Activated naive CD8-positive, alpha-beta T cell treated with anti-CD3 and anti-CD28 coated beads, Interleukin-2, amount 50 U/mL, for 24 hours (primary cell): ENCODE data around the gene PRR5.
"Not testable (repeated sequence)": the region's sequence is repeated elsewhere in the genome, so short reads cannot be mapped to it uniquely, and the experiment has no call there.

Source experiments
- ATAC-seq: fragments of 150-1000 bp; cut with Tn5 transposase; one replicate; pipeline ENCODE4 v1.10.0; 2021
- DNase-seq: peaks from one replicate; pipeline ENCODE4 v3.0.0; 2021
- H3K27ac Mint-ChIP-seq: one replicate; pipeline ENCODE4 v1.8.0; 2021; ENCODE audit warnings: mild to moderate bottlenecking, mixed read lengths
- H3K27me3 Mint-ChIP-seq: one replicate; pipeline ENCODE4 v1.8.0; 2021; ENCODE audit warnings: mixed read lengths
- H3K36me3 Mint-ChIP-seq: one replicate; pipeline ENCODE4 v1.8.0; 2021; ENCODE audit warnings: low read depth, mixed read lengths
- H3K4me1 Mint-ChIP-seq: one replicate; pipeline ENCODE4 v1.8.0; 2021; ENCODE audit warnings: mixed read lengths
- H3K4me3 Mint-ChIP-seq: one replicate; pipeline ENCODE4 v1.8.0; 2021; ENCODE audit warnings: mild to moderate bottlenecking, moderate library complexity, mixed read lengths
- H3K9me3 Mint-ChIP-seq: one replicate; pipeline ENCODE4 v1.8.0; 2021; ENCODE audit warnings: mixed read lengths

The PRR5 gene

GRCh38 chr22:44668190-44668885 is 33.7 kb upstream of the PRR5 start:
- Mint-ChIP-seq H3K4me1 (peaks cover 64% of the 10 kb centered on the region), H3K27me3 (no peaks in the 10 kb centered on the region), H3K36me3 (no peaks in the 10 kb centered on the region), H3K4me3 (peak overlapping the region; percentile 71), H3K27ac (peak overlapping the region; percentile 69), H3K9me3 (no peaks in the 10 kb centered on the region)
- DNase-seq (no peak), ATAC-seq (peak; percentile 12)

GRCh38 chr22:44668886-44669521 is 33.0 kb upstream of the PRR5 start:
- Mint-ChIP-seq H3K36me3 (no peaks in the 10 kb centered on the region), H3K9me3 (no peaks in the 10 kb centered on the region), H3K27me3 (no peaks in the 10 kb centered on the region), H3K27ac (no peak overlapping the region), H3K4me1 (peaks cover 57% of the 10 kb centered on the region), H3K4me3 (peak overlapping the region; percentile 57)
- ATAC-seq (no peak), DNase-seq (no peak)

GRCh38 chr22:44669561-44669976 is 32.4 kb upstream of the PRR5 start:
- Mint-ChIP-seq H3K9me3 (no peaks in the 10 kb centered on the region), H3K27ac (no peak overlapping the region), H3K36me3 (no peaks in the 10 kb centered on the region), H3K4me1 (peaks cover 52% of the 10 kb centered on the region), H3K4me3 (peak overlapping the region; percentile 57), H3K27me3 (no peaks in the 10 kb centered on the region)
- DNase-seq (no peak), ATAC-seq (peak; percentile 18)

- Mint-ChIP-seq H3K9me3 (no peaks in the 10 kb centered on the region), H3K4me3 (no peak overlapping the region), H3K36me3 (no peaks in the 10 kb centered on the region), H3K4me1 (peaks cover 46% of the 10 kb centered on the region), H3K27me3 (no peaks in the 10 kb centered on the region), H3K27ac (no peak overlapping the region)
- DNase-seq (no peak), ATAC-seq (no peak)
Measured at GRCh38 chr22:44670220-44670988, 31.6 kb upstream of the PRR5 start.

- peak; percentile 57 for ATAC-seq
- Mint-ChIP-seq H3K27ac (no peak overlapping the region), H3K4me1 (peaks cover 43% of the 10 kb centered on the region), H3K4me3 (no peak overlapping the region), H3K9me3 (no peaks in the 10 kb centered on the region), H3K36me3 (peaks cover 2% of the 10 kb centered on the region), H3K27me3 (no peaks in the 10 kb centered on the region)
- DNase-seq, result no peak
Measured at GRCh38 chr22:44671742-44672141, 30.3 kb upstream of the PRR5 start.

- ATAC-seq (no peak), DNase-seq (no peak)
- Mint-ChIP-seq H3K27ac (no peak overlapping the region), H3K4me3 (no peak overlapping the region), H3K9me3 (no peaks in the 10 kb centered on the region), H3K27me3 (no peaks in the 10 kb centered on the region), H3K36me3 (peaks cover 2% of the 10 kb centered on the region), H3K4me1 (peaks cover 45% of the 10 kb centered on the region)
Measured at GRCh38 chr22:44672632-44673031, 29.4 kb upstream of the PRR5 start.

GRCh38 chr22:44673406-44673805 is 28.6 kb upstream of the PRR5 start:
- Mint-ChIP-seq H3K27me3 (no peaks in the 10 kb centered on the region), H3K9me3 (no peaks in the 10 kb centered on the region), H3K4me1 (peaks cover 42% of the 10 kb centered on the region), H3K4me3 (no peak overlapping the region), H3K36me3 (peaks cover 2% of the 10 kb centered on the region), H3K27ac (no peak overlapping the region)
- no peak for DNase-seq
- no peak for ATAC-seq

- ATAC-seq, H3K27me3 Mint-ChIP-seq: not testable (repeated sequence)
Measured at GRCh38 chr22:44676066-44676440, 26.0 kb upstream of the PRR5 start.

GRCh38 chr22:44676441-44677352 is 25.3 kb upstream of the PRR5 start:
- ATAC-seq (peak; percentile 35), DNase-seq (peak; percentile 34)
- peaks cover 2% of the 10 kb centered on the region for H3K36me3 Mint-ChIP-seq
- H3K27ac Mint-ChIP-seq, result peak overlapping the region; percentile 11
- peak overlapping the region; percentile 66 for H3K4me3 Mint-ChIP-seq
- no peaks in the 10 kb centered on the region for H3K27me3 Mint-ChIP-seq
- no peaks in the 10 kb centered on the region for H3K9me3 Mint-ChIP-seq
- peaks cover 36% of the 10 kb centered on the region for H3K4me1 Mint-ChIP-seq

More at GRCh38 chr22:44676066-44676440, 26.0 kb upstream of the PRR5 start:
- peaks cover 35% of the 10 kb centered on the region for H3K4me1 Mint-ChIP-seq
- DNase-seq, H3K36me3 Mint-ChIP-seq, H3K4me3 Mint-ChIP-seq, H3K27ac Mint-ChIP-seq, H3K9me3 Mint-ChIP-seq: not testable (repeated sequence)

GRCh38 chr22:44677353-44677840 is 24.6 kb upstream of the PRR5 start:
- peak overlapping the region; percentile 66 for H3K4me3 Mint-ChIP-seq
- no peak for DNase-seq
- H3K36me3 Mint-ChIP-seq, result peaks cover 2% of the 10 kb centered on the region
- no peaks in the 10 kb centered on the region for H3K27me3 Mint-ChIP-seq
- peak overlapping the region; percentile 11 for H3K27ac Mint-ChIP-seq
- H3K4me1 Mint-ChIP-seq, result peaks cover 32% of the 10 kb centered on the region
- ATAC-seq, result no peak
- no peaks in the 10 kb centered on the region for H3K9me3 Mint-ChIP-seq

GRCh38 chr22:44677871-44678555 is 24.0 kb upstream of the PRR5 start:
- Mint-ChIP-seq H3K27ac (no peak overlapping the region), H3K4me1 (peaks cover 35% of the 10 kb centered on the region), H3K4me3 (peak overlapping the region; percentile 66), H3K36me3 (peaks cover 2% of the 10 kb centered on the region), H3K9me3 (no peaks in the 10 kb centered on the region), H3K27me3 (no peaks in the 10 kb centered on the region)
- DNase-seq (no peak), ATAC-seq (no peak)

- ATAC-seq (no peak), DNase-seq (no peak)
- Mint-ChIP-seq H3K4me3 (no peak overlapping the region), H3K4me1 (peaks cover 42% of the 10 kb centered on the region), H3K27me3 (no peaks in the 10 kb centered on the region), H3K27ac (no peak overlapping the region), H3K9me3 (no peaks in the 10 kb centered on the region), H3K36me3 (peaks cover 2% of the 10 kb centered on the region)
Measured at GRCh38 chr22:44678556-44679305, 23.3 kb upstream of the PRR5 start.

GRCh38 chr22:44679306-44679647 is 22.7 kb upstream of the PRR5 start:
- H3K4me3 Mint-ChIP-seq, H3K27ac Mint-ChIP-seq, H3K9me3 Mint-ChIP-seq, H3K27me3 Mint-ChIP-seq, DNase-seq, H3K36me3 Mint-ChIP-seq, ATAC-seq: not testable (repeated sequence)
- peaks cover 47% of the 10 kb centered on the region for H3K4me1 Mint-ChIP-seq
